Keratinocyte (primary cell): ENCODE measurements around the gene PIPOX. TPM values are rescaled to one million over a fixed set of nuclear protein-coding genes. Genes with fewer than 3 reads are reported as not detected.

ENCODE experiments used
- DNase-seq: peaks from one replicate; pipeline ENCODE4 v3.0.0-alpha.2; 2011; ENCODE audit warnings: low read depth, missing footprints, low spot score
- FAIRE-seq: peaks from 2 replicates; lab custom pipeline; 2011; peaks lifted over from hg19 to GRCh38; lab: Jason Lieb, UNC
- H2AFZ ChIP-seq: 2 replicates; pipeline ENCODE4 v1.6.0; 2012; ENCODE audit warnings: low read length, control low read depth, inconsistent platforms; ENCODE audit not compliant: control insufficient read depth
- H3K27ac ChIP-seq: 2 replicates; pipeline ENCODE4 v1.5.1; 2011; ENCODE audit warnings: low read length; ENCODE audit not compliant: control insufficient read depth, insufficient read depth
- H3K27me3 ChIP-seq: 3 replicates; pipeline ENCODE4 v1.6.0; 2011; ENCODE audit warnings: low read length; ENCODE audit not compliant: control insufficient read depth, insufficient read depth; ENCODE audit errors: extremely low read depth
- H3K36me3 ChIP-seq, 2 experiments: 2 replicates in 1 of 2; 3 replicates in 1 of 2; pipeline ENCODE4 v1.5.1; 2011; ENCODE audit warnings: low read length in 2 of 2, mild to moderate bottlenecking in 1 of 2; ENCODE audit not compliant: control insufficient read depth in 2 of 2, insufficient read depth in 2 of 2; ENCODE audit errors: extremely low read depth in 1 of 2
- H3K4me1 ChIP-seq: 3 replicates; pipeline ENCODE4 v1.5.1; 2011; ENCODE audit warnings: low read length; ENCODE audit not compliant: control insufficient read depth, insufficient read depth; ENCODE audit errors: extremely low read depth
- H3K4me2 ChIP-seq: 3 replicates; pipeline ENCODE4 v1.6.0; 2011; ENCODE audit warnings: low read depth, low read length; ENCODE audit not compliant: control insufficient read depth, insufficient read depth; ENCODE audit errors: extremely low read depth
- H3K4me3 ChIP-seq, 3 experiments: fragments of 200-600 bp in 1 of 3; sonication (generic) in 1 of 3; 2 replicates in 2 of 3; 3 replicates in 1 of 3; pipeline ENCODE4 v1.5.1; 2011 to 2016; ENCODE audit warnings: low read length in 3 of 3, mild to moderate bottlenecking in 3 of 3, control low read depth in 2 of 3, inconsistent platforms in 1 of 3, low read depth in 1 of 3, mixed read lengths in 1 of 3, mixed run types in 1 of 3, moderate library complexity in 1 of 3; ENCODE audit not compliant: control insufficient read depth in 2 of 3, insufficient read depth in 2 of 3; ENCODE audit errors: extremely low read depth in 1 of 3
- H3K79me2 ChIP-seq: 2 replicates; pipeline ENCODE4 v1.6.0; 2012; ENCODE audit warnings: low read length; ENCODE audit not compliant: control insufficient read depth, insufficient read depth
- H3K9ac ChIP-seq: 3 replicates; pipeline ENCODE4 v1.6.0; 2011; ENCODE audit warnings: low read length; ENCODE audit not compliant: control insufficient read depth, insufficient read depth; ENCODE audit errors: extremely low read depth
- H3K9me1 ChIP-seq: 3 replicates; pipeline ENCODE4 v1.6.0; 2011; ENCODE audit warnings: low read length; ENCODE audit not compliant: control insufficient read depth, insufficient read depth; ENCODE audit errors: extremely low read depth
- H3K9me3 ChIP-seq: 2 replicates; pipeline ENCODE4 v1.5.1; 2012; ENCODE audit warnings: low read depth, low read length; ENCODE audit not compliant: control insufficient read depth
- H4K20me1 ChIP-seq: 3 replicates; pipeline ENCODE4 v1.6.0; 2011; ENCODE audit warnings: low read length; ENCODE audit not compliant: control insufficient read depth, insufficient read depth; ENCODE audit errors: extremely low read depth
- CTCF ChIP-seq, 3 experiments: IDR thresholded peaks in 1 of 3; conservative IDR thresholded peaks in 1 of 3; optimal IDR thresholded peaks in 1 of 3; 2 replicates in 2 of 3; 3 replicates in 1 of 3; pipeline versions ENCODE3 to v1.5.1; 2011; ENCODE audit warnings: low read length in 3 of 3, mild to moderate bottlenecking in 3 of 3, moderate library complexity in 2 of 3, control low read depth in 1 of 3, inconsistent platforms in 1 of 3; ENCODE audit not compliant: insufficient read depth in 2 of 3; ENCODE audit errors: extremely low read depth in 1 of 3
- EZH2 ChIP-seq: IDR thresholded peaks from one replicate; pipeline ENCODE4 v1.6.1; 2012; ENCODE audit warnings: inconsistent platforms, mild to moderate bottlenecking, low read length, moderate library complexity
- dilution Hi-C: fragments of 300-500 bp; cut with MboI; formaldehyde crosslinking; loops from one replicate; pipeline ENCODE4 v1.7.0; 2020; ENCODE audit warnings: low sequenced_read_pairs; ENCODE audit not compliant: extremely low pct_ligation_motif_present
- polyA plus RNA-seq, 5 experiments: library from polyadenylated mRNA; depleted of rRNA in 3 of 5; stranded (reverse) in 3 of 5; stranded (forward) in 1 of 5; unstranded in 1 of 5; fragments of >200 nt; gene quantifications; 1 replicate in 1 of 5; 2 replicates in 3 of 5; 3 replicates in 1 of 5; pipeline versions ENCODE4 v1.2.1 to v1.2.3, GENCODE V29; 2011 to 2012; ENCODE audit warnings: missing spikeins in 2 of 5, low read depth in 1 of 5, low replicate concordance in 1 of 5

Gene PIPOX
- polyA plus RNA-seq, 1 donor (not counting 4 experiments of a cell fraction or from before 2014, with no cell fraction given): not detected

- Histone ChIP-seq H3K4me2 (no peak overlapping the region), H3K9me3 (peaks cover 3% of the 10 kb centered on the region), H2AFZ (no peak overlapping the region), H3K9ac (no peak overlapping the region), H3K27me3 (peaks cover 56% of the 10 kb centered on the region), H3K79me2 (no peaks in the 10 kb centered on the region), H3K9me1 (no peaks in the 10 kb centered on the region), H3K4me3 (no peak overlapping the region), H3K36me3 (no peaks in the 10 kb centered on the region), H4K20me1 (no peaks in the 10 kb centered on the region), H3K27ac (no peak overlapping the region), H3K4me1 (no peaks in the 10 kb centered on the region)
- FAIRE-seq (no peak), DNase-seq (no peak)
- dilution Hi-C loops: no loop called here
- TF ChIP-seq EZH2: no peak
- TF ChIP-seq CTCF (optimal IDR thresholded peaks at IDR 0.05 in 1 of 3, IDR thresholded peaks at IDR 0.05 in 1 of 3, conservative IDR thresholded peaks at IDR 0.05 in 1 of 3; ENCODE audit: extremely low read depth in 1 of 3, insufficient read depth in 2 of 3, low read length in 3 of 3): no peak
These were observed 10.1 kb upstream of the PIPOX start for GRCh38 chr17:29032857-29033197.

- H3K27ac ChIP-seq: no peak overlapping the region
- H3K9me3 ChIP-seq: peaks cover 3% of the 10 kb centered on the region
- H3K4me1 ChIP-seq: peaks cover 11% of the 10 kb centered on the region
- no peak overlapping the region for H3K4me2 ChIP-seq
- H3K27me3 ChIP-seq: peaks cover 64% of the 10 kb centered on the region
- dilution Hi-C loops: no loop called here
- no peaks in the 10 kb centered on the region for H3K9me1 ChIP-seq
- H3K36me3 ChIP-seq: no peaks in the 10 kb centered on the region
- FAIRE-seq (no peak), DNase-seq (no peak)
- no peak overlapping the region for H3K4me3 ChIP-seq
- no peak for TF ChIP-seq CTCF (optimal IDR thresholded peaks at IDR 0.05 in 1 of 3, IDR thresholded peaks at IDR 0.05 in 1 of 3, conservative IDR thresholded peaks at IDR 0.05 in 1 of 3; ENCODE audit: extremely low read depth in 1 of 3, insufficient read depth in 2 of 3, low read length in 3 of 3)
- no peak for TF ChIP-seq EZH2
- no peak overlapping the region for H2AFZ ChIP-seq
- H3K79me2 ChIP-seq: no peaks in the 10 kb centered on the region
- H3K9ac ChIP-seq: no peak overlapping the region
- H4K20me1 ChIP-seq: no peaks in the 10 kb centered on the region
These were observed 8.4 kb upstream of the PIPOX start for GRCh38 chr17:29034510-29034909.
